ENCODE results near the gene CAPZB.

DNA sequence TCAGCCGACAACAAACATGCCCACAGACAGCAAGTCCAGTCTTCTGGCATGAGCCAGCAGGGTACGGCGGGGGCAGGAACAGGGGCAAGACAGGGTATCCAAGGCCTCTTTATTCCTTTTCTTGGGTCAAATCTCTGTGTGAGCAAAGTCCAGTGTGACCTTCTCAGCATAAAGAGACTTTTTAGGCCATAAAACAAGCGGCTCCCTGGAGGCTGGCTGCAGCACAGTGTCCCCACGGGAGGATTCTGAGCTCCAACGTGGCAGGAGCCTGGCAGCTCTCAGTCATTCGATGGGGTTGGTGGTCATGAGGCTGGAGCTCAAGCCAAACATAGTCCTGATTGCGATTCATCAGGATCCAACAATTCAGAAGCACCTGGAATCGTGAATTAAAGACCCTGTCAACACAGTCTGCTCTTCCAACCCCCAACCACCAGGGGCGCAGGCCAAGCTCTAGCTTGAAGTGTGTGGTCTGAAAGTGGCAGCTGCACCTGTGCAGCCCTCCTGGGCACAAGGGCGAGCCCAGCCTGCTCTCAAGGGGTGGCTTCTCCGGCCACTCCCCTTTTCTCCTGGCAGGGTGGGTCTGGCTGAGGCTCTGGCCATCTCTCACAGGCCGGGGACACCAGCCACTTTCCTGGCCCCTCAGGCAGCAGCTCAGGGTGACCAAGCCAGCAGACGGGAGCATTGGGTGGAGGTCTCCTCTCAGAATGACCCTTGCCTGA is 111.1 kb downstream of the CAPZB start:
- TF ChIP-seq, protein P1, sequence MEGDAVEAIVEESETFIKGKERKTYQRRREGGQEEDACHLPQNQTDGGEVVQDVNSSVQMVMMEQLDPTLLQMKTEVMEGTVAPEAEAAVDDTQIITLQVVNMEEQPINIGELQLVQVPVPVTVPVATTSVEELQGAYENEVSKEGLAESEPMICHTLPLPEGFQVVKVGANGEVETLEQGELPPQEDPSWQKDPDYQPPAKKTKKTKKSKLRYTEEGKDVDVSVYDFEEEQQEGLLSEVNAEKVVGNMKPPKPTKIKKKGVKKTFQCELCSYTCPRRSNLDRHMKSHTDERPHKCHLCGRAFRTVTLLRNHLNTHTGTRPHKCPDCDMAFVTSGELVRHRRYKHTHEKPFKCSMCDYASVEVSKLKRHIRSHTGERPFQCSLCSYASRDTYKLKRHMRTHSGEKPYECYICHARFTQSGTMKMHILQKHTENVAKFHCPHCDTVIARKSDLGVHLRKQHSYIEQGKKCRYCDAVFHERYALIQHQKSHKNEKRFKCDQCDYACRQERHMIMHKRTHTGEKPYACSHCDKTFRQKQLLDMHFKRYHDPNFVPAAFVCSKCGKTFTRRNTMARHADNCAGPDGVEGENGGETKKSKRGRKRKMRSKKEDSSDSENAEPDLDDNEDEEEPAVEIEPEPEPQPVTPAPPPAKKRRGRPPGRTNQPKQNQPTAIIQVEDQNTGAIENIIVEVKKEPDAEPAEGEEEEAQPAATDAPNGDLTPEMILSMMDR (IDR thresholded peaks at IDR 0.05; ENCODE audit: insufficient read depth, low read length, poor library complexity, severe bottlenecking), result no peak
- no peak for TF ChIP-seq EZH2phosphoT487 (conservative IDR thresholded peaks at IDR 0.05; ENCODE audit: low read length)
